ENCODE results near the gene NLRP10.

NLRP10 gene

DNA sequence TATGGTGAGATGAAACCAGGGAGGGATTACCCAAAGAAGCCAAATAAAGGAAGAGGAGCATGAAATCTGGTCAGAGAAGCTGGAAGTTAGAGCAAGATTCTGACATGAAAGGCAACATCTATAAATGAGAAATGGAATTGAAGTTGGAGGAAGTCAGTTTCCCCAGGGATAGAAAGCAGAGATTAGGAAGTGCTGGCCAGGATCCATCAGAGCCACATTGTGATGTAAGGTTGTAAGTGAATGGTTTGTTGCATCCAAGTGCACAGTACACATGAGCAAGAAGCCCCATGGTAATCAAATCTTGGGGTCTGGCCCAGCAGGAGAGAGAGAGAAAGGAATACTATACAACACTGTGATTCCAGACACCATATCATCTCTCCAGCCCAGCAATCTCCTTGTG lies 6.6 kb upstream of the NLRP10 start:
- no peak for DNase-seq

DNA sequence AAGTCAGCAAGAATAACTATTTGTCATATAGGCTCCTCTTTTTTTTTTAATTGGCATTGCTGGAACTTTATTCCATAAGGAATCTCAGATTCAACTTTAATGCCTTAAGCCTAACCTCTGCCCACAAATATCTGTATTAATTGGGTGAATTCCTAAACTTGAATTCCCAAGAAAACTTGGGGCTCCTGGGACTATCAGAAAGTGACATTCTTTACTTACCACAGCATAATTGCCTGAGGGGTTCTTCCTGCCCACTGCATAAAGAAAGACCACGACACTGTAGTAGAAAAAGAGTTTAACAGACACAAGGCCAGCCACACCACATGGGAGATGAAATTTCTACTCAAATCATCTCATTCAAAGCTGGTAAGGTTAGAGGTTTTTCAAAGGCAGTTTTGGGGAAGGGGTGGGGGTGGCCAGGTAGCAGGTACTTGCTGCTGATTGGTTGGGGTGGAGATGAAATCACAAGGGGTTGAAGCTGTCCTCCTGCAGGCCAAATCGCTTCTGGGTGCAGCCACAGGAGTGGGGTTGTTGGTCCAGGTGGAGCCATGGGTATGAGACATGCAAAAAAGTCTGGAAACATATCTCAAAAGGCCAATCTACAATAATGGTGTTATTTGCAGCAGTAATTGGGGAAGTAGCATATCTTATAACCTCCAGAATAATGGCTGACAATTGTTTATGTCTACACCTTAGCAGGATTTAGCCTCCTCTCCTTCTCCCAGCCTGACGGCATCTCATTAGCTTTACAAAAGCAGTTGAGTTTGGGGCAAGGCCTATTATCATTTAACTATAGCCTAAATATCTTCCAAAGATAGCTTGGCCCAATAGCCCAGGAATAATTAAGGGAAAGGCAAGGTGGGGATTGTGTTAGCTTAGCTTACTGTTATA lies 4.8 kb upstream of the NLRP10 start:
- DNase-seq = no peak

DNA sequence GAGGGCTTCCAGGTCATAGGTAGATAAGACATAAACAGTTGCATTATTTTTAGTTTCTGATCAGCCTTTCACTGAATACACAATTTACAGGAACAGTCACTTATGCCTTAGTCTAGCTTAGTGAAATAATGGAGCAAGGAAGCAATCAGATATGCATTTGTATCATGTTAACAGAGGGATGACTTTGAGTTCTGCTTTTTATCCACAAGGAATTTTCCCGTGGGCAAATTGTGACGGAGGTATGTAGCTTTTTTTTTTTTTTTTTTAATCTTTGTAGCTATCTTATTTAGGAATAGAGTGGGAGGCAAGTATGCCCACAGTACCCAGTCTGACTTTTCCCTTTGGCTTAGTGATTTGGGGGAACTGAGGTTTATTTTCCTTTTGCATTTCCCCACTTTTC lies 3.4 kb upstream of the NLRP10 start:
- no peak for DNase-seq

DNA sequence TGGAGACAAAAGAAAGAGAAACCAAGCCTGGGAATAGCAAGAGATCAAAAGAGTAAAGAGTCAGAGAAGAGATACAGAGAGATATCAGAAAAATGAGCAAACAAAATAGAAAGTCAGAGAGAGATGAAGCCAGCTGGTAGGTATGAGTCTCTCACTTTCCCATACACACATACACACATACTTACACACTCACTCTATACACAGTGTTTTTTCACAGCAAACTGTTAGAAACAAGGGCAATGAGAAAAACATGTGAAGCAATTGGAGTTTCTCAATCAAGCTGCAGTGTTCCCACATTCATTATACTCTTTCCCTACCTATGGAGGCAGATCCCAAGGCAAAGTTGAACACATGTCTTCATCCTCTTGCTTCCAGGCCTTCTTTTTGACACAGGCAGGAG lies 2.6 kb upstream of the NLRP10 start:
- DNase-seq = no peak

DNA sequence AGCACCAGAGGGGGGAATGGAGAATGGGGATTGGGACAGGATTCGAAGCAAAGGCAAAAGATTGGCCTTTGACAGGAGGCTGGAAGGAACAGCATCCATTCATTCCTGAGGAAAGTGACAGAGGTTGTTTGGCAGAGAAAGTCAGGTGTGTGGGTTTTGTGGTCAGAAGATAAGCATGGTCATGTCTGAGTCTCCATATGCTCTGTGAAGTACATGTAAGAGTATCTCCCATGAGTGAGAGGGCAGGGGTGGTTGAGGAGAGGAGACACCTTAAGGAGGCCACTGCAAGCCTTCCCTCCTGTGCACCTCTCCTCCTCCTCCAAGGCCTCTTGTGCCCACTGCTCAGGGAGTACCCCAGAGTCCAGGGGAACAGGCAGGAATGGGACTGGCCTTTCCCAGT lies 1.9 kb upstream of the NLRP10 start:
- DNase-seq = no peak

GRCh38 chr11:7964873-7965272 lies 374 bp downstream of the NLRP10 start:
- DNase-seq = no peak

GRCh38 chr11:7964261-7964660 lies 986 bp downstream of the NLRP10 start:
- DNase-seq = no peak

DNA sequence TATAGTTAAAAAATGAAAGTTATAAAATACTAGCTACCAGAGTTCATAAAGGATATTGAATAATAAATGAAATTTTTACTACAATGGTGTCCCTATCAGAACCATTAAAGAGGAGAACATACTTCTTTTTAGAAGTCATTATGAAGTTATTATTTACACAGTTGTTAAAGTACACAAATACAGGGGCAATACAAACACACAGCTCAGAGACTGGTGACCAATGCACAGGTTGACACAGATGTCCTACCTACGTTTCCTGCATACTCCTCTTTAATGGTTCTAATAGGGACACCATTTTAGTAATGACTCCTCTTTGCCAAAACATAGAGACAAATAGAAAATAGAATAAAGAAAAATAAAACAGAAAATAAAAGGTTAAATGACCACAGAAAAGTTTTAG lies 10.1 kb downstream of the NLRP10 start:
- DNase-seq = no peak

GRCh38 chr11:7949934-7950333 lies 15.3 kb downstream of the NLRP10 start:
- no peak for DNase-seq

GRCh38 chr11:7944123-7944522 lies 21.1 kb downstream of the NLRP10 start:
- DNase-seq = no peak

GRCh38 chr11:7941608-7942007 lies 23.6 kb downstream of the NLRP10 start, which contains the start of gene OR10A3:
Gene OR10A3 (minus strand): TSS chr11:7941708. CDS start chr11:7939520, 2,188 bp downstream.
- no peak for DNase-seq

DNA sequence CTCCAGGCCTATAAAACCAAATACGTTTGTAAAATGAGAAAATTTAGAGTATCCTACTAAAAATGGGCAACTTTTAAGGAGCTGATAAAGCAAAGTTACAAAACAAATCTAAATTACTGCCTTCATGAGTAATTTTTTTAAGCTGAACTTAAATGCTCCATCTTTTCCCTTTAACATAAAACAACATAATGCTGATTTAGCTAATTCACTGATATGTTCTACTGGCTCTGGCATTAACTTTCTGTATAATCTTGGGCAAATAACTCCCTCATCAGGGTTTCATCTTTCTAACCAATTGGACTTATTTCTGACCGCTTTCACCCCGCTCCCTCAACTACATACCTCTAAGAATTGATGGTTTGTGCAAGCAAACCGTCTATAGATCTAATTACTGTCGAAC lies 24.1 kb downstream of the NLRP10 start:
- DNase-seq = no peak

GRCh38 chr11:7936615-7937014 lies 28.6 kb downstream of the NLRP10 start:
- DNase-seq = no peak

- DNase-seq = no peak
These were observed 34.1 kb downstream of the NLRP10 start, which contains the start of gene OR10A6 for GRCh38 chr11:7931168-7931567. Gene OR10A6 (minus strand): TSS chr11:7931268. CDS start chr11:7928662, 2,606 bp downstream.

GRCh38 chr11:7927635-7928034 lies 37.6 kb downstream of the NLRP10 start:
- no peak for DNase-seq

DNA sequence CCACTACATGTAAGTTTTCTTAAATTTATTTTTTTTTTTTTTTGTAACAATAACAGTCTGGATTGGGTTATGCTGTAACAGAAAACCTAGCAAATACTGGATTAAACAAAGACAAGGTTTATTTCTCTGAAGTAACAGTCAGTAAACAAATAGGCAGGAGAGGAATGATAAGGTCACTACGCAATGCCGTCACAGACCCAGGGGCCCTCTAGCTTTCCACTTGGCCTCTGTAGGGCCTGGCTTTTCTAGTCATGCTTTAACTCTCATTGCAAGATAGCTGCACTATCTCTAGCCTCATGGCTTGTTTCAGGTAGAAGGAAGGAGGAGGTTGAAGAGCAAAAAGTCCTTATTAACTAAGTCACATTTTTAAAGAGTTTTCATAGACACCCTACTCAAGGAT lies 40.7 kb downstream of the NLRP10 start:
- DNase-seq = no peak

DNA sequence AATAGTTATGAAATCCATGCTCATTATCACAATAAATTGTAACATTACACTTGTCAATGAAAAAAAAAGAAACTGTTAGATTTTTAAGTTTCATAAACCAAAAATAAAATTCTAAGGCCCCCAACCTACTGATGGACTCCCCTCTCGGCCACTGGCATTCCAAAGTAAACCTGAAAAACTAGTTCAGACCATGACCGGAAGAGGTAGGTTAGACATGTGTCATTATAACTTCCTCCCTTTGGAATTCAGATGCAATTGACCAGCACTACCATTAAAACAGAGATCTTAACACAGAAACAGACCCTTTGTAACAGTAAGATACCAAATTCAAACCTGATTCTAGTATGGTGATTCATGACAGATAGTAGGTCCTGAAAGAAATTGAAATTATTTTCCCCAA lies 47.1 kb downstream of the NLRP10 start:
- no peak for DNase-seq

Measured in cortex of kidney (tissue), 1 donor.